Type B pancreatic cell (in vitro differentiated cells): ENCODE results near the gene ZC3H14. TPM values are rescaled to one million over a fixed set of nuclear protein-coding genes. Genes with fewer than 3 reads are reported as not detected.
A peak's percentile ranks its signal among the peaks of the same experiment; 100 is the strongest.

Experiments used
- DNase-seq: peaks from one replicate; pipeline ENCODE4 v3.0.0; 2021; ENCODE audit warnings: mixed read lengths; ENCODE audit not compliant: unreplicated experiment; ENCODE audit errors: extremely low spot score
- H3K27ac Mint-ChIP-seq: 2 replicates; pipeline ENCODE4 v1.8.0; 2021; ENCODE audit warnings: mild to moderate bottlenecking, mixed read lengths
- H3K27me3 Mint-ChIP-seq: 2 replicates; pipeline ENCODE4 v1.8.0; 2021; ENCODE audit warnings: mixed read lengths
- H3K36me3 Mint-ChIP-seq: 2 replicates; pipeline ENCODE4 v1.8.0; 2021; ENCODE audit warnings: mixed read lengths
- H3K4me1 Mint-ChIP-seq: one replicate; pipeline ENCODE4 v1.8.0; 2021; ENCODE audit warnings: mixed read lengths; ENCODE audit not compliant: unreplicated experiment
- H3K4me3 Mint-ChIP-seq: 2 replicates; pipeline ENCODE4 v1.8.0; 2021; ENCODE audit warnings: mild to moderate bottlenecking, mixed read lengths
- H3K9me3 Mint-ChIP-seq: 2 replicates; pipeline ENCODE4 v1.8.0; 2021; ENCODE audit warnings: mixed read lengths
- CTCF ChIP-seq: fragments of 200-600 bp; sonication (generic); conservative IDR thresholded peaks from 2 replicates; pipeline ENCODE4 v1.5.0; 2021; ENCODE audit warnings: antibody characterized with exemption, mild to moderate bottlenecking
- total RNA-seq: library from RNA; stranded (reverse); gene quantifications from 2 replicates; pipeline ENCODE4 v1.2.1, GENCODE V29; 2021; ENCODE audit warnings: low replicate concordance

ZC3H14 gene
- total RNA-seq, 1 donor from 2014 or later, result 90.0 TPM

GRCh38 chr14:88535813-88536212 is 27.0 kb upstream of the ZC3H14 start:
- TF ChIP-seq CTCF, result no peak
- no peaks in the 10 kb centered on the region for H3K9me3 Mint-ChIP-seq
- no peak for DNase-seq
- no peak overlapping the region for H3K4me3 Mint-ChIP-seq
- no peak overlapping the region for H3K27ac Mint-ChIP-seq
- H3K27me3 Mint-ChIP-seq, result no peaks in the 10 kb centered on the region
- H3K4me1 Mint-ChIP-seq, result no peaks in the 10 kb centered on the region
- H3K36me3 Mint-ChIP-seq, result peaks cover 8% of the 10 kb centered on the region

GRCh38 chr14:88541324-88541723 is 21.5 kb upstream of the ZC3H14 start:
- Mint-ChIP-seq H3K4me3 (no peak overlapping the region), H3K27ac (no peak overlapping the region), H3K27me3 (no peaks in the 10 kb centered on the region), H3K4me1 (peaks cover 5% of the 10 kb centered on the region), H3K9me3 (no peaks in the 10 kb centered on the region), H3K36me3 (peaks cover 14% of the 10 kb centered on the region)
- TF ChIP-seq CTCF, result no peak
- DNase-seq, result no peak

GRCh38 chr14:88542857-88543795 is 19.7 kb upstream of the ZC3H14 start:
- H3K4me3 Mint-ChIP-seq, result peak overlapping the region; percentile 11
- no peak for TF ChIP-seq CTCF
- H3K27ac Mint-ChIP-seq, result peak overlapping the region; percentile 40
- H3K9me3 Mint-ChIP-seq, result no peaks in the 10 kb centered on the region
- H3K4me1 Mint-ChIP-seq, result peaks cover 10% of the 10 kb centered on the region
- DNase-seq, result no peak
- peaks cover 22% of the 10 kb centered on the region for H3K36me3 Mint-ChIP-seq
- H3K27me3 Mint-ChIP-seq, result no peaks in the 10 kb centered on the region

GRCh38 chr14:88545256-88545655 is 17.6 kb upstream of the ZC3H14 start:
- Mint-ChIP-seq H3K36me3 (peaks cover 21% of the 10 kb centered on the region), H3K4me1 (peaks cover 13% of the 10 kb centered on the region), H3K27ac (no peak overlapping the region), H3K9me3 (no peaks in the 10 kb centered on the region), H3K4me3 (no peak overlapping the region), H3K27me3 (no peaks in the 10 kb centered on the region)
- DNase-seq, result no peak
- no peak for TF ChIP-seq CTCF

- no peaks in the 10 kb centered on the region for H3K27me3 Mint-ChIP-seq
- DNase-seq, result no peak
- no peak for TF ChIP-seq CTCF
- H3K9me3 Mint-ChIP-seq, result no peaks in the 10 kb centered on the region
- H3K4me1 Mint-ChIP-seq, result peaks cover 13% of the 10 kb centered on the region
- H3K36me3 Mint-ChIP-seq, result peaks cover 21% of the 10 kb centered on the region
- no peak overlapping the region for H3K4me3 Mint-ChIP-seq
- H3K27ac Mint-ChIP-seq, result peak overlapping the region; percentile 41
Observed at GRCh38 chr14:88546621-88547385, 16.0 kb upstream of the ZC3H14 start.
